ENCODE data around the gene ADPRHL1.
A peak's percentile ranks its signal among the peaks of the same experiment; 100 is the strongest.
"Not testable (repeated sequence)": the region's sequence is repeated elsewhere in the genome, so short reads cannot be mapped to it uniquely, and the experiment has no call there.

Gene ADPRHL1

DNA sequence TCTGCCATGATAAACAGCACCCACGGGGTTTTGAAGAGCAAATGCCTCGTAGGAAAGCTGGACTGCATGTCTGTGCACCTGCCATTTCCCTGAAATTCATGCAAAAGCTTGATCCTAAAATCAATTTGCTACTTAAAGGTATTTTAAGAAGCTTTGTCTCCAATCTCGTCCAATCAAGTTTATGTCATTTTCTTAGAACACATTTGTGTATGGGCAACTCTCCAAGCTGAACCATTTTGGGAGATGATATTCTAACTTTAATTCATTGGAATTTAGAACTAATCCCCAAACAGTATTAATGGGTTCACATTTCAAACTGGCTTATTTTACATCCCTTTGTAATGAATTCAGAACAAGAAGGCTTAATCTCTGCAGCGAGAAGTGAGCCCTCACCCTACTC, 822 bp downstream of the ADPRHL1 start:
- DNase-seq = no peak

DNA sequence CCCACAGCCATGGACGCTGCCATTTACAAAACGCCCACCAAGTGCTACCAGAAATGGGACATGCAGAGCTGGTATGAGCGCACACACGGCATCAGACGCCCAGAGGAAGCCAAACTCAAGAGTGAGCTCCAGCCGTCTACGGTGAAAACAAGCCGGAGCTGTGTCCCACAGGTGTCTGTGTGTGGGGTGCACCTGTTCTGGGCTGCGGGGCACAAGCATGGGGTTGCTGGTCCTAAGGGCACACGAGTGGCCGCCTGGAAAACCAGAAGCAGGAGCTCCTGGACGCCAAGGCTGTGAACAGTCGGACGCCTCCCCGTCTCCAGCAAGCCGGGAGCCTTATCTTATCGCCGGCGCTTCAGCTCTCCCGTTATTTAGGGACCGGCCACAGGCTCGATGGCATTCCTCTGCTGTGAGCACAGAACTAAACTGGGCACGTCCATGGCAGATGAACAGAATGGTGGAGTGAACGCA, 1.3 kb downstream of the ADPRHL1 start:
- no peak for DNase-seq

DNA sequence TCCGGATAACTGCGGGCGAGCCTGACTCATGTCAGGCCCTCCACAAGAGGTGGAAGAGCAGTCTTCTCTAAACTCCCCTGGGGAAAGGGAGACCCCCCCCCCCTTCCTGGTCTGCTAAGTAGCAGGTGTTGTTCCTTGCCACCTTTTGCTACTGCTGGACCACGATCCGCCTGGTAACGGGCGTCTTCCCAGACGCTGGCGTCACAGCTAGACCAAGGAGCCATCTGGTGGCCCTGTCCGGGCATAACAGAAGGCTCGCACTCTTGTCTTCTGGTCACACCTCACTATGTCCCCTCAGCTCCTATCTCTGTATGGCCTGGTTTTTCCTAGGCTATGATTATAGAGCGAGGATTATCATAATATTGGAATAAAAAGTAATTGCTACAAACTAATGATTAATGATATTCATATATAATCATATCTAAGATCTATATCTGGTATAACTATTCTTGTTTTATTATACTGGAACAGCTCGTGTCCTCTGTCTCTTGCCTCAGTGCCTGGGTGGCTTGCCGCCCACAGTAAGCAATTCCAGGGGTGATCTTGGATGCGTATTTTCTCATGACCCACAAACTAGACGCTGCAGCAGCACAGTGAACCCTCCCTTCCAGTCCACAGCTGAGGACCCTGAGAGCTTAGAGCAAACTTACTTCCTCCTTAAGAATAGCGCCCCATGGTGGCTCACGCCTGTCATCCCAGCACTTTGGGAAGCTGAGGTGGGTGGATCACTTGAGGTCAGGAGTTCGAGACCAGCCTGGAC, 2.2 kb downstream of the ADPRHL1 start:
- not testable (repeated sequence) for DNase-seq

DNA sequence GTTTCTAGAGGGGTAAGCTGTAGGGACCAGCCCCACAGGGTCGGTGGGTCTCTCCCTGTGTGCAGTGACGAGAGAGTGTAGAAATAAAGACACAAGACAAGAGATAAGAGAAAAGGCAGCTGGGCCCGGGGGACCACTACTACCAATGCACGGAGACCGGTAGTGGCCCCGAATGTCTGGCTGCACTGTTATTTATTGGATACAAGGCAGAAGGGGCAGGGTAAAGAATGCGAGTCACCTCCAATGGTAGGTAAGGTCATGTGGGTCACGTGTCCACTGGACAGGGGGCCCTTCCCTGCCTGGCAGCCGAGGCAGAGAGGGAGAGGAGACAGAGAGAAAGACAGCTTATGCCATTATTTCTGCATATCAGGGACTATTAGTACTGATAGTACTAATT, 2.9 kb downstream of the ADPRHL1 start:
- DNase-seq = not testable (repeated sequence)

DNA sequence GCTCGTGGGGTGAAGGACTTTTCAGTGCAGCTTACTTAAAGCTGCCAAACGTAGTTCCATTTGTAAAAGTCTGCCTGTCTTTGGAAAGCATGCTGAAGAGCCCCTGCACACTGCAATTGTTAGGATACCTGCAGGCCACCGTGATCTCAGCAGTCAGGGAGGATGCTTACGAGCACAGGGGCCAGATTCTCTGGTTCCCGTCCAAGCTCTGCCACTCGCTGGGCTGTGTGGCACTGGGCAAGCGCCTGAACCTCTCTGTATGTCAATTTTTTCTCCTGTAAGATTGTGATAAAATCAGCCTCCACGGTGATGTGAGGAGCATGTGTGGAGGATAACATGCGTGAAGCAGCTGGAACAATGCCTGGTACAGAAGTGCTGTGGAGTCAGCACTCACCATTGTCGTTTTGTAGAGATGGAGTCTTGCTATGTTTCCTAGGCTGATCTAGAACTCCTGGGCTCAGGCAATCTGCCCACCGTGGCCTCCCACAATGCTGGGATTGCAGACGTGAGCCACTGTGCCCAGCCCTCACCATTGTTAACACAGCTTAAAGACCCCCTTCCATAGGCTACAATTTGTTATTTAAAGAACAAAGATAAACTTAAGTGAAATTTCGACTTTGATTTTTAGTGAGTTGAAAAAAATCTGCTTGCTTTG, 3.5 kb downstream of the ADPRHL1 start:
- DNase-seq = no peak

DNA sequence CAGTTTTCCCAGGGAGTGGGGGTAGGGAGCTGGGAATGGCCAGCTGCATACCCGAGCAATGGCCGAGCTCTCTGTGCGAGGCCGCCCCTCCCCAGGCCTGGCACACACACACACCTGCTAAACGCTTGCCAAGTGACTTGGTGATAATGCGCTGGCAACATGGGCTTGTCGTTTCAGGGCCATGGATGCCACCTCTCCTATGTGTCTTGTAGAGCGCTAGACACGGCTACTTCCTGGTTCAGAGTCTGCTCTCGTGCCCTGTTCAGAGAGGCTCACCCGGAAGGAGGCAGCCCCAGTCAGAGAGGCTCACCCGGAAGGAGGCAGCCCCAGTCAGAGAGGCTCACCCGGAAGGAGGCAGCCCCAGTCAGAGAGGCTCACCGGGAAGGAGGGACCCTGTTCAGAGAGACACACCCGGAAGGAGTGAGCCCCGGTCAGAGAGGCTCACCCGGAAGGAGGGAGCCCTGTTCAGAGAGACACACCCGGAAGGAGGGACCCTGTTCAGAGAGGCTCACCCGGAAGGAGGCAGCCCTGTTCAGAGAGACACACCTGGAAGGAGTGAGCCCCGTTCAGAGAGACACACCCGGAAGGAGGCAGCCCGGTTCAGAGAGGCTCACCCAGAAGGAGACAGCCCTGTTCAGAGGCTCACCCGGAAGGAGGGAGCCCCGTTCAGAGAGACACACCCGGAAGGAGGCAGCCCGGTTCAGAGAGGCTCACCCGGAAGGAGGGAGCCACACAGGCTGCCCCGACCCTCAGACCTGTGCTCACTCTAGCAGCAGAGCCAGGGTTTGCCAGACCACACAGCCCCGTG, 4.2 kb downstream of the ADPRHL1 start:
- DNase-seq = no peak

DNA sequence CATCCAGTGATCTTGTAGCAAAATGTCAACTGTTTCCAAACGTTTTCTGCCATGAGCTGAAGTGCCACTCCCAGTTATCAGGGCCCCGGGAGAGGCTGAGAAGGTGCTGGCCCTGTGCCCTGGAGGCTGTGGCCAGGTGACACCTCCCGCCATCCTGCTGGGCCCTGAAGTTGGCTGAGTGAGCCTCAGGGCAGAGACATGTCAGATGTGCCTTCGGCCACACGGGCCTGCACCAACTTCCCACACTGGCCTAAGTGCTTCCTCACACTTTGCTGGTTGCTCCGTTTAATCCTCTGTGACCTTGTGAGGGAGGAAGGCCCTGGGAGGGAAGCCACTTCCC, 4.8 kb downstream of the ADPRHL1 start:
- DNase-seq = no peak

DNA sequence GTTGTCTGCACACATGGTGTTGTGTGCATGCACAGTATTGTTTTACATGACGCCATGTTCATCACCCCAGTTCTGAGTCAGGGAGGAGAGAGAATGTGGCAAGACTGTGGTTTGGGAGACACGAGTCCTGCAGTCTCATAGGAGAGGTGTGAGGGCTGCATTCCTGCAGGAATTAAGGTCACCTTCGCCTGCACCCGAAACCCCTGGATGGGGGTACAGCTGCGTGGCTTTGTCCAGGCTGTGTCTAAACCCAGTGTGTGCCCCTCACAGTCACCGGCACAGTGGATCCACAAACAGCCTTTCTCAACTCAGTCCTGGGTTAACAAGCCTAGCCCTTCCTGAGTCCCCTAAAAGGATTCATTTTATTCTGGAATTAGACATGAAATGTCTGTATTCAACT, 5.7 kb downstream of the ADPRHL1 start:
- no peak for DNase-seq

DNA sequence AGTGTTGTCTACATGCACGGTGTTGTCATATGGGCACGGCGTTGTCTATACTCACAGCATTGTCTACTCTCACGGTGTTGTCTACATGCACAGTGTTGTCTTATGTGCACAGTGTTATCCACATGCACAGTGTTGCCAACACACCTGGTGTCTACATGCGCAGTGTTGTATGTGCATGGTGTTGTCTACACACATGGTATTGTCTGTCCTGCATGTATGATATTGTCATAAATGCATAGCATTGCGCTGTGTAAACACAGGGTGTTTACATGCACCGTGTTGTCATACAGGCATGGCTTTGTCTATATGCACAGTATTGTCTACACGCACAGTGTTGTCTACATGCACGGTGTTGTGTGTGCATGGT, 6.8 kb downstream of the ADPRHL1 start:
- no peak for DNase-seq

DNA sequence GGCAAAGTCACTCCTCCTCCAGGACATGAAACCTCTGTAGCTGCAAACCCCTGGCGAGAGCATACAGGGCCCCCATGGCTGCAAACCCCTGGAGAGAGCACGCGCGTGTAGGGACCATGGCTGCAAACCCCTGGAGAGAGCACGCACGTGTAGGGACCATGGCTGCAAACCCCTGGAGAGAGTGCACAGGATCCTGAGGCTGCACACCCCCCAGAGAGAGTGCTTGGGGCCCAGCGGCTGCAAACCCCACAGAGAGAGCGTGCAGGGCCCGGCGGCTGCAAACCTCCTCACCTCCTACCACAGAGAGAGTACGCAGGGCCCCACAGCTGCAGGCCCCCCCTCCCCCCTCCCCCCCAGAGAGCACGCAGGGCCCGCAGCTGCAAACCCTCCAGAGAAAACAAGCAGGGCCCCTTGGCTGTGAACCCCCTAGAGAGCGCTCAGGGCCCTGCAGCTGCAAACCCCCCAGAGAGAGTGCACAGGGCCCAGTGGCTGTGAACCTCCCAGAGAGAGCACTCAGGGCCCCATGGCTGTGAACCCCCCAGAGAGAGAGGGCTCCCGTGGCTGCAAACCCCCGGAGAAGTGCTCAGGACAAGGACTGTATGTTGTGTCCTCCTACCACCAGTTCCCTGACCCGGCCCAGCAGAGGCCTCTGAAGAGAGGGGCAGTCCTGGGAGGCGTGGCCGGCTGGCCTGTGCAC, 7.3 kb downstream of the ADPRHL1 start:
- no peak for DNase-seq

DNA sequence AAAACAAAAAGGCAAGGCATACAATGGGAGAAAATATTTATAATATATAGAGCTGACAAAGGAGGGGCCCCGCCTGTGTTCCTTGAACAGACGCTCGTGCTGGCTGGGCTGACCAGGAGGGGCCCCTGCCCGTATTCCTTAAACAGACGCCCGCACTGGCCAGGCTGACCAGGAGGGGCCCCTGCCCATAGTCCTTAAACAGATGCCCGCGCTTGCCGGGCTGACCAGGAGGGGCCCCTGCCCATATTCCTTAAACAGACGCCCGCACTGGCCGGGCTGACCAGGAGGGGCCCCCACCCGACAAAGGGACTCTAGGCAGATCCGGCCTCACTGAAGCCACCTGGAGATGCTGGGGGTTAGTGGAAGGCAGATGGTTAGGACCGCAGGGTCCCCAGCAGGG, 9.3 kb downstream of the ADPRHL1 start:
- no peak for DNase-seq

DNA sequence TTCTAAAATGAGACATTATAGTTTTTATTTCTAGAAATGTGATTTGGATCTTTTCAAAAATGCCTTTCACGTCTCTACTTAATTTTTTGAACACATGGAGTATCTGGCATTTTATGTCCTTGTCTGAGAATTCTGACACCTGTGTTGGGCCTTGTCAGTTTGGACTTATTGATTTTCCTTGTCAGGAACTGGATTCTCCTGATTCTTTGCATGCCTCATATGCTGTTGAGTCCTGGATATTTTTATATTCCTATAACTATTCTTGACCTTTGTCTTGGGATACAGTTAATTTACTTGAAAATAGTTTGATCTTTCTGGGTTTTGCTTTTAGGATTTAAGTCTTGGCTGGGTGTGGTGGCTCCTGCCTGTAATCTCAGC, 10.3 kb downstream of the ADPRHL1 start:
- no peak for DNase-seq

DNA sequence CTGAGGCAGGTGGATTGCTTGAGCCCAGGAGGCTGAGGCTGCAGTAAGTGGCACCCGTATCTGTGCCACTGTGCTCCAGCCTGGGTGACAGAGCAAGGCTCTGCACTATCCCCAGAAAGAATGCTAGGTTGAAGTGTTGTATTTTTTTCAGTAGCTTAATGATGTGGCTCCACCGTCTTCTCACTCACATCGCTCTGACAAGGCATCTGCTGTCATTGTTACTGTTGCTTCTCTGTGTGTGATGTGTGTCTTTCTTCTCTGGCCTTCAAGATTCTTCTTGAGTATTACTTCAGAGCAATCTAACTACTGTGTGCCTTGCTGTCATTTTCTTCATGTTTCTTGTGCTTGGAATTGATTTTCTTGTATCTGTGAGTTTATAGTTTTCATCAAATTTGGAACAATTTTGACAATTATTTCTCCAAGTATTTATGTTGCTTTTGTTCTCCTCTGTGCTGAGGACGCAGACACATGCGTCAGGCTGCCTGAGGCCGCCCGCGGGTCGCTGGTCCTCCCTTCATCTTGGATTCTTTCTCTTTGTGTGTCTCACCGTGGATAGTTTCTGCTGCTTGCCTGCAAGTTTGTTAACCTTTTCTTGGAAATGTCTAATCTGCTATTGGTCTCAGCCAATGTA, 10.8 kb downstream of the ADPRHL1 start:
- DNase-seq = no peak

DNA sequence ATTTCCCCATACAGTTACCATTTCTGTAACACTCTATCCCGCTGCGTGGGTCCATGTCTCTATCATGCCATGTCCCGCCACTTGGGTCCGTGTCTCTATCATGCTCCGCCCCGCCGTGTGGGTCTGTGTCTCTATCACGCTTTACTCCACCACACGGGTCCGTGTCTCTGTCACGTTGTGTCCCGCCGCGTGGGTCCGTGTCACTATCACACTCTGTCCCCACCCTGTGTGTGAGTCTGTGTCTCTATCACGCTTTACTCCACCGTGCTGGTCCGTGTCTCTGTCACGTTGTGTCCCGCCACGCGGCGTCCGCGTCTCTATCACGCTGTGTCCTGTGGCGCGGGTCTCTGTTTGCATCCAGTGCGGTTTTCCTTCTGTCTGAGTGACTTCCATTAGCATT, 11.6 kb downstream of the ADPRHL1 start:
- DNase-seq = no peak

DNA sequence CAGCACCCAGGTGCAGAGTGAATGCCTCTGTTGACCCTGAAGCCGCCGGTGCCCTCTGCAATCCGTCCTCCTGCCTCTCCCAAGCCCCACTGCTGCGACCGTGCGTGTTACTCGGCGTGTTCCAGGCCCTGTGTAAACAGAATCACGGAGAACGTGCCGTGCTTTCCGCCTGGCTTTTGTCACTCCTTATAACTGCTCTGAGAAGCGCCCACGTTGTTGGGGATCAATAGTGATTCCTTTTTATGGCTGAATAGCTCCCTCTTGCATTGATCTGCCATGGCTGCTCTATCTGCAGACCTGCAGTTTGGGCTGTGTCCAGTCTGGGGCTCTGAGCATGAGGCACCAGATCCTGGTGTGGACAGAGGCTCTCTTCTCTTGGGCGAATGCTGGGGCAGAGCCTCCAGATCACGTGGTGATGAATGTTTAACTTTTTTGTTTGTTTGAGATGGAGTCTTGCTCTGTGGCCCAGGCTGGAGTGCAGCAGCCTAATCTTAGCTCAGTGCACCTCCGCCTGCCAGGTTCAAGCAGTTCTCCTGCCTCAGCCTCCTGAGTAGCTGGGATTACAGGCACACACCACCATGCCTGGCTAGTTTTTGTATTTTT, 15.8 kb downstream of the ADPRHL1 start:
- DNase-seq = peak in 1 of 2 donors; percentile 3

DNA sequence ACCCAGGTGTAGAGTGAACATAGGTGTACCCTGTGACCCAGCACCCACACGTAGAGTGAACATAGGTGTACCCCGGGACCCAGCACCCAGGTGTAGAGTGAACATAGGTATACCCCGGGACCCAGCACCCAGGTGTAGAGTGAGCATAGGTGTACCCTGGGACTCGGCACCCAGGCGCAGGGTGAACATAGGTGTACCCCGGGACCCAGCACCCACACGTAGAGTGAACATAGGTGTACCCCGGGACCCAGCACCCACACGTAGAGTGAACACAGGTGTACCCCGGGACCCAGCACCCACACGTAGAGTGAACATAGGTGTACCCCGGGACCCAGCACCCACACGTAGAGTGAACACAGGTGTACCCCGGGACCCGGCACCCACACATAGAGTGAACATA, 16.4 kb downstream of the ADPRHL1 start:
- not testable (repeated sequence) for DNase-seq

DNA sequence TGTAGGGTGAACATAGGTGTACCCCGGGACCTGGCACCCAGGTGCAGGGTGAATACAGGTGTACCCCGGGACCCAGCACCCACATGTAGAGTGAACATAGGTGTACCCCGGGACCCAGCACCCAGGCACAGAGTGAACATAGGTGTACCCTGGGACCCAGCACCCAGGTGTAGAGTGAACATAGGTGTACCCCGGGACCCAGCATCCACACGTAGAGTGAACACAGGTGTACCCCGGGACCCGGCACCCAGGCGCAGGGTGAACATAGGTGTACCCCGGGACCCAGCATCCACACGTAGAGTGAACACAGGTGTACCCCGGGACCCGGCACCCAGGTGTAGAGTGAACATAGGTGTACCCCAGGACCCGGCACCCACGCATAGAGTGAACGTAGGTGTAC, 17.4 kb downstream of the ADPRHL1 start:
- DNase-seq = not testable (repeated sequence)

DNA sequence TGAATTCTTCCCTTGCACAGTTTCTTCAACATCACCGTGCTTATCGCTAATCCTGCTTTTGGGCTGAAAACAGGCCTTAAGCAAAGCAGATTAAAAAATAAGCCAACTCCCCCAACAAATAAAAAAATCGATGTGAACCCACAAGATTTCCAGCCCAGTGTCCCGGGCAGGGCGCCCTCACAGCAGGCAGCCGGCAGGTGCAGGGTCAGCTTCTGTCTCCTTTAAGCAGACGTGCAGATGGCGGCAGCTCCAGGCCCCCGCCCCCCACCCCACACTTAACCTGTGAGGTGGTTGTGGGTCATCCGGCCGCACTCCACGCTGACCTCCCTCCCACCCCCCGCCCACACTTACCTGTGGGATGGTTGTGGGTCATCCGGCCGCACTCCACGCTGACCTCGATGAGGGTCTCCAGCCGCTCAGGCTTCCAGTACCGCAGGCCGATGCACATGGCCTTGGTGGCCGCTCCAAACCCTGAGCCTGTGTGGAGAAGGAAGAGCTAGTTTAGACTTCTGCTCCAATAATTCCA, 19.8 kb downstream of the ADPRHL1 start:
- no peak for DNase-seq

DNA sequence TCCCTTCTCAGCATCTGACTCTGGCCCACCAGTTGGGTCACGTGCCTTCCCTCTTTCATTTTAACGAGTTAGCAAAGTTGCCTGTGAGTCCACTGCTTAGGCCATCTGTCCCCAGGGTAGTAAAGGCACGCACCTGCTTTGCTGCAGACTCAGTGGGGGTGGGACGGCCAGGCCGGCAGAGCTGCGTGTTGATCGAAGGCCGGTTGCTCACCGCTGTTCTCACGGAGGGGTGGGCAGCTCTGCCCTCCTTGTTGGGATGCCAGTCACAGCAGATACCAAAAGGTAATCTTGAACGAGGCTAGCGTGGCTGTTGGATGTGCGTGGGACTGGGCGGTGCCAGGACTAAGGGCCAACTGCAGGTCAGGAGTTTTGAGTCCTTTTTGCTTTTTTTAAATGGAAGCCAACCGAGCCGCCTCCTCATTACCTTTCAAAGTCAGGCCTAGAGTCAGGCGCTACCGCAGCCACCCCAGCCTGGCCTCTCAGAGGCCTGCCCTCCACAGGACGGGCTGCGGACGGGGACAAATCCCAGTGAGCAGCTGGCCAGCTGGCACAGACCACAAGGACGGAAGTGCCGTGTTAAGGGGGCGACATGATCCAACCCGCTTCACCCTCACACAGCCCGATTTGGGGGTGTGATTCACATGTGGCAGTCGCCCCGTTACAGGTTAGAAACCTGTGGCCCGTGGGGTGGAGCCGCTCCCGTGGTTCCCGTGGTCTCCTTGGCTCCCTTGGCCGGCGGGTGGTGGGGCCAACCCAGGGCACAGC, 20.6 kb downstream of the ADPRHL1 start:
- DNase-seq = no peak

DNA sequence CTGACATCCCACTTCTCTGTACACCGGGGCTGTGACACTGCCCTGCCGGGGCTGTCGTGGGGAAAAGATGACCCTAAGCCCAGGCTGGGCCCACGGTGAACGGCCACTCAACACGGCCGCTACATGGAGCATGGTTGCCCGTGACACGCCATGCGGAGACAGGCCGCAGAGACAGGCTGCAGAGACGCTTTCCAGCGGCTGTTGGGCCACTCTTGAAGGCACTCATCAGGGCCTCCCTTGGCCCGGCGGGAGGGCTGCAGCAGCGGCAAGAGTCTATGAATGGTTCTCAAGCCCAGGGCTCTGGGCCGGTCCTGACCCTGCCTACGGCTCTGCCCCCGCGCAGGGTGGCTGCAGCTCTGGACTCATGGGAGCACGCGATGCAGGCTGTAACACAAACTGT, 22.1 kb downstream of the ADPRHL1 start:
- no peak for DNase-seq

DNA sequence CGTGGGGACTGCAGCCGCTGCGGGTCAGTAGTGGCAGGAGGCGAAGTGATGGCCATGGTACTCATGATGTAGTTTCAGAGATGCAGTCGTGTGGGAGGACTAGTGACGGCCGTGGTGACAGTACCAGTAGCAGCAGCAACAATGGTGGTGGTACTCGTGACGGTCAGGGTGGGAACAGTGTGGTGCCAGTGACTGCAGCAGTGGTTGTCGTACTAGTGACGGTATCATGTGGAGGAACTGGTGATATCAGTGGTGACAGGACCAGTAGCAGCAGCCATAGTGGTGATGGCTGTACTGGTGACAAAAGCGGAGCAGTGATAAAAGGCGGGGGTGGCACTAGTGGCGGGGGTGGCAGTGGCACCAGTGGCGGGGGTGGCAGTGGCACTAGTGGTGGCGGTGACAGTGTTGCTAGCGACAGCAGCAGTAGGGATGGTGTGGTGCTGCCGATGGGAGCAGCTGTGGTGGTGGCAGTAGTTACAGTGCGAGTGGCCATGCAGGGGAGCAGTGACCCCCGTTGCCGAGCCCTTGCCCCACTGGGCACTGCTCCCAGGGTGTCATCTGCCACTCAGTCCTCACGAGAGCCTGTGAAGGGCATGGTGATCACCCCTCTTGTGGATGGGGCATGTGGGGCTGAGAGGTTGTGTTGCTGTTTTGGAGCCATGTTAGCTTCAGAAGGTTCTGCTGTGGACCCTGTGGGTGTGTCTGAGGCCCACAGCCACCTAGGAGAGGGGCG, 22.7 kb downstream of the ADPRHL1 start:
- DNase-seq = no peak
